Measurements from ENCODE around the gene CBLN3. TPM values are rescaled to one million over a fixed set of nuclear protein-coding genes. Genes with fewer than 3 reads are reported as not detected.

Gene CBLN3
- total and polyA plus RNA-seq, 2 of the 4 experiments (the other 2 are of a cell fraction) = 0.72 to 4.5 TPM

- 0 out of 2 replicates have a peak, but pooled peaks have one; percentile 41 for TF ChIP-seq MAZ (IDR thresholded peaks at IDR 0.05; ENCODE audit: borderline replicate concordance, low read depth, low read length)
- no peak for TF ChIP-seq BHLHE40 (IDR thresholded peaks at IDR 0.05; ENCODE audit: low read depth, low read length)
- TF ChIP-seq CEBPB (IDR thresholded peaks at IDR 0.05; ENCODE audit: low read depth, low read length) = no peak
- TF ChIP-seq CTCF (conservative IDR thresholded peaks at IDR 0.05; ENCODE audit: low read depth, low read length) = peak; percentile 41
- TF ChIP-seq FOS (IDR thresholded peaks at IDR 0.05; ENCODE audit: low read depth, low read length) = no peak
- no peak; the same call in 1 of the 2 replicates for TF ChIP-seq RAD21 (IDR thresholded peaks at IDR 0.05; ENCODE audit: low read length)
- H2BK5ac ChIP-seq (ENCODE audit: low read depth, low read length, poor library complexity, severe bottlenecking) = peak overlapping the region; percentile 78
- no peak overlapping the region; the same call in 1 of the 2 replicates for H3K18ac ChIP-seq (ENCODE audit: low read depth, low read length)
- H3K9me3 ChIP-seq (ENCODE audit: control insufficient read depth, insufficient read depth, low read length) = no peaks in the 10 kb centered on the region
- intact Hi-C loops (cut with micrococcal nuclease) (no loop called here), dilution Hi-C loops (cut with HindIII; ENCODE audit: low sequenced_read_pairs, unreplicated experiment) (no loop called here), in situ Hi-C loops (cut with MboI; ENCODE audit: low sequenced_read_pairs) (no loop called here)
- 0 out of 2 replicates have a peak, but pooled peaks cover 2% of the 10 kb centered on the region for H3K9me1 ChIP-seq (ENCODE audit: insufficient read depth, low read length)
- H3K79me1 ChIP-seq (ENCODE audit: low read depth in 1 of 2, low read length in 2 of 2) = no peaks in the 10 kb centered on the region
- no peak overlapping the region for H3K14ac ChIP-seq (replicated peaks; ENCODE audit: low read depth, low read length)
- H3K56ac ChIP-seq (ENCODE audit: extremely low read depth, insufficient read depth, low read length) = no peak overlapping the region
- no peak overlapping the region for H2BK15ac ChIP-seq (ENCODE audit: low read depth, low read length)
- peak; percentile 67 for DNase-seq
- WGBS, 2 experiments (ENCODE audit: extremely low coverage in 2 of 2, insufficient read length in 1 of 2) = 33% methylated on average over 1 of the region's 8 CpGs; no CpG with 5 or more reads in 1 of the 2 experiments
- POLR2A ChIA-PET (ENCODE audit: unreplicated experiment) = no interaction called here
- H3K4me2 ChIP-seq (ENCODE audit: low read depth, low read length) = peak overlapping the region; percentile 40; the same call in 1 of the 2 replicates
- no peak overlapping the region for H3K9ac ChIP-seq (ENCODE audit: low read depth, low read length)
- H4K8ac ChIP-seq (ENCODE audit: low read depth in 2 of 2, low read length in 2 of 2) = peak overlapping the region in 1 of 2 experiments; percentile 70; a peak in 1 of 4 replicates
- no peak overlapping the region for H3K4ac ChIP-seq (ENCODE audit: low read depth, low read length)
- no peak overlapping the region for H4K91ac ChIP-seq (ENCODE audit: insufficient read depth, low read depth, low read length)
- H2AFZ ChIP-seq (replicated peaks; ENCODE audit: low read length, poor library complexity) = no peak overlapping the region
- no peak overlapping the region for H2BK120ac ChIP-seq (ENCODE audit: low read depth, low read length)
- peaks cover 2% of the 10 kb centered on the region; the same call in 1 of the 2 replicates for H3K27me3 ChIP-seq (ENCODE audit: control insufficient read depth, insufficient read depth, low read length)
- CTCF ChIA-PET = no interaction called here
- no peak overlapping the region for H3K4me3 ChIP-seq (ENCODE audit: insufficient read depth, low read depth, low read length)
- BruUV-seq (replicated peaks) = no TSS peak
- no peak overlapping the region for H2BK20ac ChIP-seq (ENCODE audit: low read depth, low read length)
- H2AK9ac ChIP-seq (replicated peaks; ENCODE audit: low read depth, low read length, poor library complexity) = no peak overlapping the region
- no peak overlapping the region for H3K27ac ChIP-seq (ENCODE audit: insufficient read depth, low read length)
- H2AK5ac ChIP-seq (ENCODE audit: low read depth, low read length) = no peak overlapping the region
- no peaks in the 10 kb centered on the region for H4K20me1 ChIP-seq (ENCODE audit: insufficient read depth, low read length)
- H3K36me3 ChIP-seq (ENCODE audit: control insufficient read depth, insufficient read depth, low read length) = no peaks in the 10 kb centered on the region
- ATAC-seq (ENCODE audit: low read depth) = peak; percentile 79
- H3K23ac ChIP-seq (ENCODE audit: low read depth, low read length) = no peak overlapping the region
- peaks cover 7% of the 10 kb centered on the region for H3K4me1 ChIP-seq (ENCODE audit: control insufficient read depth, insufficient read depth, low read length)
- H4K5ac ChIP-seq (ENCODE audit: low read depth, low read length) = no peak overlapping the region
Observed at GRCh38 chr14:24392325-24393091, 37.0 kb downstream of the CBLN3 start.

Measured in IMR-90 (cell line).